Measurements from ENCODE around the gene LPP.

Gene LPP

GRCh38 chr3:188539631-188540194 lies 385.8 kb downstream of the LPP start:
- no peaks in the 10 kb centered on the region for H3F3A ChIP-seq (ENCODE audit: insufficient read depth, low read length)
- no peaks in the 10 kb centered on the region for H3K4me1 ChIP-seq (ENCODE audit: low read length)
- H3K9ac ChIP-seq (ENCODE audit: low read length): no peak overlapping the region
- no peak overlapping the region for H3K27ac ChIP-seq (ENCODE audit: low read length)
- H3K4me2 ChIP-seq (ENCODE audit: low read depth, low read length): no peak overlapping the region
- H3K4me3 ChIP-seq (ENCODE audit: low read length): no peak overlapping the region
- TF ChIP-seq EZH2 (optimal IDR thresholded peaks at IDR 0.05; ENCODE audit: low read depth, low read length) (no peak), CTCF (IDR thresholded peaks at IDR 0.05; ENCODE audit: low read length) (no peak), EZH2phosphoT487 (IDR thresholded peaks at IDR 0.05; ENCODE audit: low read length) (no peak)
- no peaks in the 10 kb centered on the region for H3K27me3 ChIP-seq (replicated peaks; ENCODE audit: insufficient read depth, low read length)
- no peak for DNase-seq
- no peaks in the 10 kb centered on the region for H3K79me2 ChIP-seq (ENCODE audit: low read length)
- no peak overlapping the region for H2AFZ ChIP-seq (ENCODE audit: low read length)
- no peaks in the 10 kb centered on the region for H3K9me3 ChIP-seq (replicated peaks; ENCODE audit: insufficient read depth, low read length)
- H3K9me2 ChIP-seq (replicated peaks; ENCODE audit: insufficient read depth, low read length): no peaks in the 10 kb centered on the region
- no peaks in the 10 kb centered on the region for H4K20me1 ChIP-seq (ENCODE audit: insufficient read depth, low read length)
- H3K36me3 ChIP-seq (replicated peaks; ENCODE audit: insufficient read depth, low read length): no peaks in the 10 kb centered on the region

- TF ChIP-seq EZH2 (optimal IDR thresholded peaks at IDR 0.05; ENCODE audit: low read depth, low read length) (no peak), CTCF (IDR thresholded peaks at IDR 0.05; ENCODE audit: low read length) (no peak), EZH2phosphoT487 (IDR thresholded peaks at IDR 0.05; ENCODE audit: low read length) (no peak)
- DNase-seq: no peak
These were observed 388.2 kb downstream of the LPP start for GRCh38 chr3:188542196-188542595.

GRCh38 chr3:188544012-188544411 lies 390.1 kb downstream of the LPP start:
- no peak for DNase-seq
- Histone ChIP-seq H3K9ac (ENCODE audit: low read length) (no peak overlapping the region), H3K27me3 (replicated peaks; ENCODE audit: insufficient read depth, low read length) (no peaks in the 10 kb centered on the region), H2AFZ (ENCODE audit: low read length) (no peak overlapping the region), H3K9me2 (replicated peaks; ENCODE audit: insufficient read depth, low read length) (no peaks in the 10 kb centered on the region), H3K36me3 (replicated peaks; ENCODE audit: insufficient read depth, low read length) (no peaks in the 10 kb centered on the region), H3K4me3 (ENCODE audit: low read length) (no peak overlapping the region), H3K27ac (ENCODE audit: low read length) (no peak overlapping the region), H3K79me2 (ENCODE audit: low read length) (no peaks in the 10 kb centered on the region), H4K20me1 (ENCODE audit: insufficient read depth, low read length) (no peaks in the 10 kb centered on the region), H3K4me2 (ENCODE audit: low read depth, low read length) (no peak overlapping the region), H3F3A (ENCODE audit: insufficient read depth, low read length) (no peaks in the 10 kb centered on the region), H3K9me3 (replicated peaks; ENCODE audit: insufficient read depth, low read length) (no peaks in the 10 kb centered on the region), H3K4me1 (ENCODE audit: low read length) (no peaks in the 10 kb centered on the region)
- TF ChIP-seq CTCF (IDR thresholded peaks at IDR 0.05; ENCODE audit: low read length) (no peak), EZH2phosphoT487 (IDR thresholded peaks at IDR 0.05; ENCODE audit: low read length) (no peak), EZH2 (optimal IDR thresholded peaks at IDR 0.05; ENCODE audit: low read depth, low read length) (no peak)

More at GRCh38 chr3:188542196-188542595, 388.2 kb downstream of the LPP start:
- H3K27me3 ChIP-seq (replicated peaks; ENCODE audit: insufficient read depth, low read length): no peaks in the 10 kb centered on the region
- H3K9me2 ChIP-seq (replicated peaks; ENCODE audit: insufficient read depth, low read length): no peaks in the 10 kb centered on the region
- H3K4me2 ChIP-seq (ENCODE audit: low read depth, low read length): no peak overlapping the region
- H3K4me3 ChIP-seq (ENCODE audit: low read length): no peak overlapping the region
- H3K4me1 ChIP-seq (ENCODE audit: low read length): no peaks in the 10 kb centered on the region
- H3K27ac ChIP-seq (ENCODE audit: low read length): no peak overlapping the region
- H3F3A ChIP-seq (ENCODE audit: insufficient read depth, low read length): no peaks in the 10 kb centered on the region
- H3K9me3 ChIP-seq (replicated peaks; ENCODE audit: insufficient read depth, low read length): no peaks in the 10 kb centered on the region
- H4K20me1 ChIP-seq (ENCODE audit: insufficient read depth, low read length): no peaks in the 10 kb centered on the region
- no peaks in the 10 kb centered on the region for H3K79me2 ChIP-seq (ENCODE audit: low read length)
- no peaks in the 10 kb centered on the region for H3K36me3 ChIP-seq (replicated peaks; ENCODE audit: insufficient read depth, low read length)
- no peak overlapping the region for H2AFZ ChIP-seq (ENCODE audit: low read length)
- H3K9ac ChIP-seq (ENCODE audit: low read length): no peak overlapping the region

Measured in MM.1S (cell line).